K562 (cell line): Measurements from ENCODE around the gene ROR2. TPM values are rescaled to one million over a fixed set of nuclear protein-coding genes. Genes with fewer than 3 reads are reported as not detected.

Experiments used
- BCOR ChIP-seq: fragments of 450-650 bp; IDR thresholded peaks from 2 replicates; pipeline ENCODE4 v1.6.1; 2016
- CHD4 ChIP-seq: fragments of 200-600 bp; sonication (generic); IDR thresholded peaks from 3 replicates; pipeline ENCODE4 v1.6.1; 2012; ENCODE audit warnings: low read depth, mild to moderate bottlenecking, mixed read lengths, low read length, inconsistent platforms; ENCODE audit not compliant: insufficient read depth, insufficient replicate concordance, poor library complexity, severe bottlenecking
- DPF2 ChIP-seq: fragments of 450-650 bp; IDR thresholded peaks from 2 replicates; pipeline ENCODE4 v1.6.1; 2016
- ESRRB ChIP-seq: fragments of 250-450 bp; sonication (Bioruptor Pico); IDR thresholded peaks from 2 replicates; pipeline ENCODE4 v1.5.0; 2020; ENCODE audit warnings: mild to moderate bottlenecking, moderate library complexity, borderline replicate concordance
- ETV6 ChIP-seq, 3 experiments: fragments of 150-350 bp in 1 of 3; sonication (generic) in 1 of 3; formaldehyde crosslinking in 1 of 3; IDR thresholded peaks; 2 replicates each; pipeline versions ENCODE4 v1.6.1 to v1.8.0; 2014 to 2022; ENCODE audit warnings: borderline replicate concordance in 2 of 3, low read depth in 2 of 3, antibody characterized with exemption in 1 of 3, low read length in 1 of 3, mild to moderate bottlenecking in 1 of 3, missing genetic modification reagents in 1 of 3
- HBP1 ChIP-seq: fragments of 450-650 bp; formaldehyde crosslinking; IDR thresholded peaks from 2 replicates; pipeline ENCODE4 v1.4.0; 2022; ENCODE audit warnings: missing genetic modification characterization
- IFI16 ChIP-seq: fragments of 250-450 bp; sonication (Bioruptor Pico); IDR thresholded peaks from 2 replicates; pipeline ENCODE4 v2.1.2; 2022; ENCODE audit warnings: mild to moderate bottlenecking, inconsistent platforms
- NR0B1 ChIP-seq: fragments of 450-650 bp; IDR thresholded peaks from one replicate; pipeline ENCODE4 v1.6.1; 2018; ENCODE audit warnings: mild to moderate bottlenecking, moderate library complexity; ENCODE audit not compliant: partially characterized antibody
- TEAD2 ChIP-seq: fragments of 450-650 bp; IDR thresholded peaks from 2 replicates; pipeline ENCODE4 v1.6.1; 2016; ENCODE audit warnings: missing genetic modification characterization, control low read depth, missing compliant biosample characterization
- ZNF277 ChIP-seq: fragments of 250-450 bp; sonication (Bioruptor Pico); IDR thresholded peaks from 2 replicates; pipeline ENCODE4 v1.8.0; 2022; ENCODE audit warnings: inconsistent platforms, mild to moderate bottlenecking, moderate library complexity, borderline replicate concordance
- ZNF507 ChIP-seq: conservative IDR thresholded peaks from 2 replicates; pipeline ENCODE4 v1.6.1; 2017; ENCODE audit warnings: missing genetic modification characterization, missing compliant biosample characterization
- ZNF764 ChIP-seq: fragments of 250-450 bp; sonication (Bioruptor Pico); IDR thresholded peaks from 2 replicates; pipeline ENCODE4 v1.4.0; 2020; ENCODE audit warnings: low read depth, mild to moderate bottlenecking, moderate library complexity
- ZNF785 ChIP-seq: fragments of 250-450 bp; sonication (Bioruptor Pico); IDR thresholded peaks from 2 replicates; pipeline ENCODE4 v1.4.0; 2020; ENCODE audit warnings: mild to moderate bottlenecking
- polyA plus RNA-seq, 8 experiments: library from polyadenylated mRNA; depleted of rRNA in 4 of 8; stranded (reverse) in 5 of 8; unstranded in 3 of 8; fragments of >200 nt; fragmentation: Nextera tagmentation in 2 of 8; fragmentation: Illumina TruSeq in 1 of 8; extraction: Ambion mirVana in 2 of 8; extraction: Trizol in 1 of 8; gene quantifications; 2 replicates each; pipeline versions ENCODE4 v1.2.1 to v1.2.3, GENCODE V29; 2011 to 2014; ENCODE audit warnings: inconsistent platforms in 1 of 8, missing spikeins in 1 of 8
- total RNA-seq, 7 experiments: library from RNA; depleted of rRNA in 6 of 7; stranded (reverse); fragments of >200 nt in 6 of 7; fragmentation: Illumina TruSeq in 2 of 7; extraction: Trizol in 2 of 7; gene quantifications; 2 replicates each; pipeline versions ENCODE4 v1.2.1 to v1.2.3, GENCODE V29; 2011 to 2021; ENCODE audit warnings: low replicate concordance in 1 of 7

Gene ROR2
- total and polyA plus RNA-seq, 9 of the 15 experiments (the other 6 are each of a cell fraction or from before 2014, with no cell fraction given) = 5.6 to 33.8 (median 15.3) TPM

GRCh38 chr9:91824601-91825305 lies 125.3 kb downstream of the ROR2 start (continued):
- TF ChIP-seq ZNF277 (CRISPR knock-in tag) (no peak), BCOR (no peak), ZNF764 (CRISPR knock-in tag) (no peak), NR0B1 (no peak), ESRRB (CRISPR knock-in tag) (no peak), CHD4 (no peak), DPF2 (no peak), ZNF507 (tag) (no peak), ETV6 (IDR thresholded peaks at IDR 0.05; ENCODE audit: borderline replicate concordance in 1 of 2, low read depth in 2 of 2, low read length in 1 of 2) (no peak), ETV6 (CRISPR knock-in tag; IDR thresholded peaks at IDR 0.05; ENCODE audit: borderline replicate concordance) (no peak), TEAD2 (tag) (no peak), ZNF785 (CRISPR knock-in tag) (no peak), HBP1 (CRISPR knock-in tag) (no peak), IFI16 (CRISPR knock-in tag) (no peak)
